ENCODE data around the gene LAMA4.
"Not testable (repeated sequence)": the region's sequence is repeated elsewhere in the genome, so short reads cannot be mapped to it uniquely, and the experiment has no call there.

LAMA4 gene

GRCh38 chr6:112145080-112145573 lies 109.2 kb downstream of the LAMA4 start:
- no peak for FAIRE-seq

GRCh38 chr6:112144145-112144926 lies 110.0 kb downstream of the LAMA4 start:
- peak; percentile 74 for FAIRE-seq

- FAIRE-seq: no peak
Observed at GRCh38 chr6:112141707-112142106, 112.7 kb downstream of the LAMA4 start.

GRCh38 chr6:112139052-112139451 lies 115.3 kb downstream of the LAMA4 start:
- FAIRE-seq: no peak

- FAIRE-seq: no peak
Observed at GRCh38 chr6:112130878-112131277, 123.5 kb downstream of the LAMA4 start.

GRCh38 chr6:112128208-112128607 lies 126.2 kb downstream of the LAMA4 start:
- no peak for FAIRE-seq

GRCh38 chr6:112123982-112124381 lies 130.4 kb downstream of the LAMA4 start:
- no peak for FAIRE-seq

GRCh38 chr6:112122756-112123155 lies 131.6 kb downstream of the LAMA4 start:
- no peak for FAIRE-seq

GRCh38 chr6:112118034-112118433 lies 136.3 kb downstream of the LAMA4 start:
- FAIRE-seq: no peak

GRCh38 chr6:112117554-112117953 lies 136.8 kb downstream of the LAMA4 start:
- FAIRE-seq: no peak

- FAIRE-seq: no peak
Observed at GRCh38 chr6:112116221-112116620, 138.1 kb downstream of the LAMA4 start.

- FAIRE-seq: peak; percentile 64
Observed at GRCh38 chr6:112114577-112115223, 139.7 kb downstream of the LAMA4 start.

GRCh38 chr6:112113918-112114317 lies 140.4 kb downstream of the LAMA4 start:
- FAIRE-seq: no peak

GRCh38 chr6:112113431-112113830 lies 140.9 kb downstream of the LAMA4 start:
- FAIRE-seq: no peak

- no peak for FAIRE-seq
Observed at GRCh38 chr6:112109262-112109661, 145.1 kb downstream of the LAMA4 start.

- no peak for FAIRE-seq
Observed at GRCh38 chr6:112106562-112106961, 147.8 kb downstream of the LAMA4 start.

- FAIRE-seq: not testable (repeated sequence)
Observed at GRCh38 chr6:112106026-112106425, 148.3 kb downstream of the LAMA4 start.

GRCh38 chr6:112100561-112100960 lies 153.8 kb downstream of the LAMA4 start:
- FAIRE-seq: no peak

GRCh38 chr6:112096901-112097300 lies 157.5 kb downstream of the LAMA4 start:
- no peak for FAIRE-seq

- no peak for FAIRE-seq
Observed at GRCh38 chr6:112087916-112088315, 166.5 kb downstream of the LAMA4 start.

- peak; percentile 87 for FAIRE-seq
Observed at GRCh38 chr6:112087136-112087911, 167.0 kb downstream of the LAMA4 start, which contains the start of the genes FAM229B and TUBE1. TSS of gene FAM229B (plus strand) at chr6:112087591. CDS start at chr6:112099284, 11,693 bp downstream. TSS of gene TUBE1 (minus strand) at chr6:112087482. CDS start at chr6:112087434, 48 bp downstream.

GRCh38 chr6:112086744-112087135 lies 167.6 kb downstream of the LAMA4 start:
- peak; percentile 60 for FAIRE-seq
